Measurements from ENCODE around the gene PIH1D2. TPM values are rescaled to one million over a fixed set of nuclear protein-coding genes. Genes with fewer than 3 reads are reported as not detected.
"Not testable (repeated sequence)": the region's sequence is repeated elsewhere in the genome, so short reads cannot be mapped to it uniquely, and the experiment has no call there.

Gene PIH1D2
- total RNA-seq, 1 experiment from 2014 or later, result 3.0 TPM

- Histone ChIP-seq H3K27me3 (ENCODE audit: control insufficient read depth, insufficient read depth, low read length) (no peaks in the 10 kb centered on the region), H3K4me3 (ENCODE audit: low read depth in 2 of 2, low read length in 2 of 2) (no peak overlapping the region), H3K4me1 (ENCODE audit: control insufficient read depth, insufficient read depth, low read length) (no peaks in the 10 kb centered on the region), H3K9me3 (ENCODE audit: control insufficient read depth, insufficient read depth, low read depth, low read length) (no peaks in the 10 kb centered on the region), H3K27ac (ENCODE audit: low read length) (no peak overlapping the region), H3K36me3 (ENCODE audit: control insufficient read depth, insufficient read depth, low read length) (peaks cover 24% of the 10 kb centered on the region)
- BruUV-seq (replicated peaks), result no TSS peak
- ATAC-seq, result no peak
- TF ChIP-seq TCF7L2 (IDR thresholded peaks at IDR 0.05; ENCODE audit: low read depth, low read length), result no peak
- TF ChIP-seq, protein P1, sequence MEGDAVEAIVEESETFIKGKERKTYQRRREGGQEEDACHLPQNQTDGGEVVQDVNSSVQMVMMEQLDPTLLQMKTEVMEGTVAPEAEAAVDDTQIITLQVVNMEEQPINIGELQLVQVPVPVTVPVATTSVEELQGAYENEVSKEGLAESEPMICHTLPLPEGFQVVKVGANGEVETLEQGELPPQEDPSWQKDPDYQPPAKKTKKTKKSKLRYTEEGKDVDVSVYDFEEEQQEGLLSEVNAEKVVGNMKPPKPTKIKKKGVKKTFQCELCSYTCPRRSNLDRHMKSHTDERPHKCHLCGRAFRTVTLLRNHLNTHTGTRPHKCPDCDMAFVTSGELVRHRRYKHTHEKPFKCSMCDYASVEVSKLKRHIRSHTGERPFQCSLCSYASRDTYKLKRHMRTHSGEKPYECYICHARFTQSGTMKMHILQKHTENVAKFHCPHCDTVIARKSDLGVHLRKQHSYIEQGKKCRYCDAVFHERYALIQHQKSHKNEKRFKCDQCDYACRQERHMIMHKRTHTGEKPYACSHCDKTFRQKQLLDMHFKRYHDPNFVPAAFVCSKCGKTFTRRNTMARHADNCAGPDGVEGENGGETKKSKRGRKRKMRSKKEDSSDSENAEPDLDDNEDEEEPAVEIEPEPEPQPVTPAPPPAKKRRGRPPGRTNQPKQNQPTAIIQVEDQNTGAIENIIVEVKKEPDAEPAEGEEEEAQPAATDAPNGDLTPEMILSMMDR (IDR thresholded peaks at IDR 0.05), result no peak
- no peak for TF ChIP-seq POLR2AphosphoS5 (IDR thresholded peaks at IDR 0.05; ENCODE audit: low read depth, low read length)
- TF ChIP-seq SIN3A (IDR thresholded peaks at IDR 0.05; ENCODE audit: borderline replicate concordance, insufficient read depth, low read depth, low read length), result no peak
- TF ChIP-seq REST (IDR thresholded peaks at IDR 0.05; ENCODE audit: insufficient read depth in 1 of 2, low read depth in 2 of 2, low read length in 1 of 2), result no peak
- in situ Hi-C loops (cut with HindIII; ENCODE audit: low pct_unique_long_range_greater_than_20kb, low sequenced_read_pairs) (no loop called here), intact Hi-C loops (cut with micrococcal nuclease; ENCODE audit: unreplicated experiment) (no loop called here)
- CTCF ChIA-PET, result no interaction called here
- POLR2A ChIA-PET, result no interaction called here
- no peak for DNase-seq (ENCODE audit: low read depth, low spot score)
Observed at GRCh38 chr11:112049777-112050176, 24.0 kb downstream of the PIH1D2 start.

- CTCF ChIA-PET; intact Hi-C loops (cut with micrococcal nuclease; ENCODE audit: unreplicated experiment); DNase-seq (ENCODE audit: low read depth, low spot score); H3K27me3 ChIP-seq (ENCODE audit: control insufficient read depth, insufficient read depth, low read length); H3K9me3 ChIP-seq (ENCODE audit: control insufficient read depth, insufficient read depth, low read depth, low read length); ATAC-seq; H3K4me3 ChIP-seq (ENCODE audit: low read depth in 2 of 2, low read length in 2 of 2); BruUV-seq (replicated peaks); H3K4me1 ChIP-seq (ENCODE audit: control insufficient read depth, insufficient read depth, low read length); in situ Hi-C loops (cut with HindIII; ENCODE audit: low pct_unique_long_range_greater_than_20kb, low sequenced_read_pairs); H3K27ac ChIP-seq (ENCODE audit: low read length): not testable (repeated sequence)
- POLR2A ChIA-PET, result interaction anchor here (0.6 kb wide), 2 partner anchors 25 to 41 kb away, joined by 3 to 9 read pairs; no protein-coding TSS in a partner anchor
- H3K36me3 ChIP-seq (ENCODE audit: control insufficient read depth, insufficient read depth, low read length), result peaks cover 31% of the 10 kb centered on the region
Observed at GRCh38 chr11:112048256-112048655, 25.6 kb downstream of the PIH1D2 start.

DNA sequence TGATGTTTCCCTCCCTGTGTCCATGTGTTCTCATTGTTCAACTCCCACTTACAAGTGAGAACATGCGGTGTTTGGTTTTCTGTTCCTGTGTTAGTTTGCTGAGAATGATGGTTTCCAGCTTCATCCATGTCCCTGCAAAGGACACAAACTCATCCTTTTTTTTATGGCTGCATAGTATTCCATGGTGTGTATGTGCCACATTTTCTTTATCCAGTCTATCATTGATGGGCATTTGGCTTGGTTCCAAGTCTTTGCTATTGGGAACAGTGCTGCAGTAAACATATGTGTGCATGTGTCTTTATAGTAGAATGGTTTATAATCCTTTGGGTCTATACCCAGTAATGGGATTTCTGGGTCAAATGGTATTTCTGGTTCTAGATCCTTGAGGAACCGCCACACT is 27.2 kb downstream of the PIH1D2 start:
- POLR2A ChIA-PET; ATAC-seq; H3K4me1 ChIP-seq (ENCODE audit: control insufficient read depth, insufficient read depth, low read length); H3K4me3 ChIP-seq (ENCODE audit: low read depth in 2 of 2, low read length in 2 of 2); H3K27ac ChIP-seq (ENCODE audit: low read length); CTCF ChIA-PET; intact Hi-C loops (cut with micrococcal nuclease; ENCODE audit: unreplicated experiment); H3K27me3 ChIP-seq (ENCODE audit: control insufficient read depth, insufficient read depth, low read length); DNase-seq (ENCODE audit: low read depth, low spot score); H3K9me3 ChIP-seq (ENCODE audit: control insufficient read depth, insufficient read depth, low read depth, low read length); BruUV-seq (replicated peaks); in situ Hi-C loops (cut with HindIII; ENCODE audit: low pct_unique_long_range_greater_than_20kb, low sequenced_read_pairs): not testable (repeated sequence)
- peaks cover 37% of the 10 kb centered on the region for H3K36me3 ChIP-seq (ENCODE audit: control insufficient read depth, insufficient read depth, low read length)
